Kasumi-1 (cell line): ENCODE measurements around the gene USP2.
"Not testable (repeated sequence)": the region's sequence is repeated elsewhere in the genome, so short reads cannot be mapped to it uniquely, and the experiment has no call there.

Experiments
- DNase-seq, 2 experiments: peaks; one replicate each; lab custom pipeline; 2025; lab: John Stamatoyannopoulos, UW

USP2 gene

DNA sequence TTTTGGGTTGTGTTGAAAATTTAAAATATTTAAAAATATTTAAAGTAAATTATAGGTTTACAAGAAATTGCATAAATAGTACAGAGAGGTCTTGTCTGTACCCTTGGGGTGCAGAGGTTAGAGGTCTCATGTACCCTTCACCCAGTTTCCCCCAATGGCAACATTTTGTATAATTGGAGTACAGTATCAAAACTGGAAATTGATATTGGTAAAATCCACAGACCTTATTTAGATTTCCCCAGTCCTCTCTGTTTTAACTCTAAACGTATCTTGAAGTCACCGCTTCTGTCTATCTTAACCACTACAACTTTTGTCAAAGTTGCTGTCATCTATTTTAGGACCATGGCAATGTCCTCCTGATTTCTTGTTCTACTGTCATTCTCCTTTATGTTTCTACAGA is 30.6 kb upstream of the USP2 start:
- DNase-seq: no peak

DNA sequence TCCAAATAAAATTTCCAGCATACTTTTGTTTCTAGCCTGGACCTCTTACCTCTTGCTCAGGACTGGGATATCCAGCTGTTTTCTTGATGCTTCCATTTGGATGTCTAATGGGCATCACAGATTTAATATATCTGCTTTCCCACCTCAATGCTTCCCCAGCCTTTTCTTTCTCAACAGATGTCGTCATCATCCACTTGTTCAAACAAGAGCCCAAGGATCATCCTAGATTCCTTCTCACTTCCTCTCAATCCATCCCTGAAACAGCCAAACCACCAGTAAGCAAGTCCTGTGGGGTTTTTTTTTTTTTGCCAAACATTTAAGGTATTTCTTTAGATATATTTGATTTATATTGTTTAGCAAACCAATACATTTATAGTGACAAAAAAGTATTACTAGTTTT is 29.0 kb upstream of the USP2 start:
- DNase-seq: no peak

DNA sequence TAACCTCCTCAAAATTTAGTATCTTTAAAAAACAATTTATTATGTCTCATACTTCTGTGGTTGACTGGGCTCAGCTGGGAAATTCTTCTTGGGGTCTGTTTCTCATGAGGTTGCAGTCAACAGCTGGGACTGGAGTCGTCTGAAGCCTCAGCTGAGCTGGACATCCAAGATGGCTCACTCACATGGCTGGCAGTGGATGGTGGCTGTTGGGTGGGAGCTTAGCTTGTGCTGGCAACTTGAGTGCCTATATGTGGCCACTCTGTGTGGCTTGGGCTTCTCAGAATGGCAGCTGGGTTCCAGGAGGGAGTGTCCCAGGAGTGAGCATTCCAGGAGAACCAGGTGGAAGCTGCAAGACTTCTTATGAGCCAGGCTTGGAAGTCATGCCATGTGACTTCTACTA is 28.2 kb upstream of the USP2 start:
- DNase-seq: no peak

DNA sequence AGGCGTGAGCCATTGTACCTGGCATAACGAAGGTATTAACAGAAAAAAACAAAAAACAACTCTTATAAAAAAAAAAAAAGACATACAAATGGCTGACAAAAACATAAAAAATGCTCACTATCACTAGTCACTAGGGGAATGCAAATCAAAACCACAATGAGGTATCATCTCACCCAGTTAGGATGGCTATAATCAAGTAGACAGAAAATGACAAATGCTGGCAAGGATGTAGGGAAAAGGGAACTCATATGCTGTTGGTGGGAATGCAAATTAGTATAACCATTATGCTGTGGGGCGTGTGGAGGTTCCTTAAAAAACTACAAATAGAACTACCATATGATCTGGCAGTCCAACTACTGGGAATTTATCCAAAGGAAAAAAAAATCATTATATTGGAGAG is 24.5 kb upstream of the USP2 start:
- no peak for DNase-seq

DNA sequence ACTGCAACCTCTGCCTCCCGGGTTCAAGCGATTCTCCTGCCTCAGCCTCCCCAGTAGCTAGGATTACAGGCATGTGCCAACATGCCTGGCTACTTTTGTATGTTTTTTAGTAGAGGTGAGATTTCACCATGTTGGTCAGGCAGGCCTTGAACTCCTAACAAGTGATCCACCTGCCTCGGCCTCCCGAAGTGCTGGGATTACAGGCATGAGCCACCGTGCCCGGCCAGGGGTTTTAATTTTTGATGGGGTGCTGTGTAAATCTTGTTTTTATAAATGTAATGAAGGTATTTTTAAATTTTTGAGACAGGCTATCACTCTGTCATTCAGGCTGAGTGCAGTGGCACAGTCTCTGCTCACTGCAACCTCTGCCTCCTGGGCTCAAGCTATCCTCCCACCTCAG is 24.0 kb upstream of the USP2 start:
- DNase-seq: not testable (repeated sequence)

DNA sequence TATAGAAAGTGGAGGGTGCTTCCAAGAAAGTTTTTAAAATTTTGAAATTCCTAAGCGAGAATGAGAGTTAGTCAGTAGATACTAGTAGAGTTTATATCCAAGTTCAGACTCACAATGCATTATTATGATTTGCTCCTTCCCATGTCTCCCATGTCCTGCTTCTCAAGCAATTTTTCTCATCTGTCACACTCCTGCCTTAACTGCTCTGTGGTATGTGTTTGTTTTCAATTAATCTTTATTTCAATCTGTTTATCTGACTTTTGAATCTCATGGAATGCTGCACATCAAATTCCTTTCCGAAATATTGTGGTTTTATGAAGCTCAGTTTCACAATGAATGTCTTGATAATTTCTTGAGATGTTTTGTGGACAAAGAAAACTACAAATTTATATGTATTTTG is 23.4 kb upstream of the USP2 start:
- no peak for DNase-seq

DNA sequence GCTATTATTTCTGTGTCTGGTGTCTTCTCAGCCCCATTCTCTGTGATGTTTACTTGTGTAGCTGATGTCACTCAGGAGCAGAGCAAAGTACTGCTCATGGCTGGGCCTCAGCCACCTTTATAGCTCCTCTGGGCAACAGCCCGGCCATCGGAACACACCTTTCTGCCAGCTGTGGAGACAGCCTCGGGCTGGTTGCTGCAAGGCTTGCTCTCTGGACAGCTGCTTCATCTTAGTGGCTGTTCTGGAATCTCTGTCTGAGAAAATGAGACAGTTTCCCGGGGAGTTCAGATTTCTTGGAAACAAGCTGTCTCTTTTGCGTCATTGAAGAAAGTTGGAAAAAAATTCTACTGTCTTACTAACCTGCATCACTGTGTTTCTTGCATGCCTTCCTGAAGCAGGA is 21.5 kb upstream of the USP2 start:
- DNase-seq: no peak

DNA sequence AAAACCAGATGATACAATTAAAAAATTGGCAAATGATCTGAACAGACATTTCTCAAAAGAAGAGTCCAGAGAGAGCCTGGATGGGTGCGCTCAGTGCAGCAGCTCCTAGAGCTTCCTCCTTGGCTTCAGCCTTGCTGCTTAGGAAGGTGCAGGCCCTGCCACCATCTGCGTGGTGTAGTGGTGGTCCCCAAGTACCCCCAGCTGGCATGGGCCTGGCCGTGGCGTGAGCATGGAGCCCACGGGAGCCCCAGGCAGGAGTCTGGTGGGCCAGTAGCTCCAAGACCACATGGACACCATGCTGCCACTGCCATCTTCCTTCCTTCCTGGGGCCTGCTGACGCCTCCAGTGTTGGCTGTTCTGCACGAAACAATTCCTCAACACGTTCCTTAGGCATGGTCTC is 21.0 kb upstream of the USP2 start:
- no peak for DNase-seq

DNA sequence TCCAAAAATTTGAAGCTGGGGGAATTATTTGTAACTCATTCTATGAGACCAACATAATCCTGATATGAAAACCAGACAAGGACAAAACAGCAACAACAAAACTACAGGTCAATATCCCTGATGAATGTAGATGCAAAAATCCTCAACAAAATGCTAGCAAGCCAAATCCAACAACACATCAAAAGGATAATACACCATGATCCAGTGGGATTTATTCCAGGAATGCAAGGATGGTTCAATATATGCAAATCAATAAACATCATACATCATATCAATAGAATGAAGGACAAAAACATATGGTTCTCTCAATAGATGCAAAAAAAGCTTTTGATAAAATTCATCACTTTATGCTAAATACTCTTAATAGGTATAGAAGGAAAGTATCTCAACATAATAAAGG is 19.4 kb upstream of the USP2 start:
- no peak for DNase-seq

DNA sequence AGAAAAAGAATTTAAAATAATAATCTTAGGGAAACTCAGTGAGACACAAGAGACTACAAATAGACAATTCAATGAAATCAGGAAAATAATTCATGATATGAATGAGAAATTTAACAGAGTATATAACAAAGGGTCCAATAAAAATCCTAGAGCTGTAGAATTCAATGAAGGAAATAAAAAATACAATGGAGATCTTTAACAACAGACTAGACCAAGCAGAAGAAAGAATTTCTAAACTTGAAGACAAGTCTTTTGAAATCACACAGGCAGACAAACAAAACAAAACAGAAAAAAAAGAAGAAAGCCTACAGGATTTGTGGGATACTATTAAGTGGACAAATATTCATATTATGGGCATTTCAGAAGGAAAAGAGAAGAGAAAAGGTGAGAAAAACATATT is 16.2 kb upstream of the USP2 start:
- DNase-seq: no peak

DNA sequence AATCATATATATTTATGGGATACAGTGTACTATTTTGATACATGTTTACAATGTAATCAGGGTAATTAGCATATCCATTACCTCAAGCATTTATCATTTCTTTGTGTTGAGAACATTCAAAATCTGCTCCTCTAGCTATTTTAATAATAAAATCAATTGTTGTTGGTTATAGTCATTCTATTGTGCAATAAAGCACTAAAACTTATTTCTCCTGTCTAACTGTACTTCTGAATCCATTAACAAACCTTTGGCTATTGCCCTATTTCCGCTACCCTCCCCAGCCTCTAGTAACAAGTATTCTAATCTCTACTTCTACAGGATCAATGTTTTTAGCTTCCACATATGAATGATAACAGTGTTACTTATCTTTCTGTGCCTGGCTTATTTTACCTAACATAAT is 15.3 kb upstream of the USP2 start:
- no peak for DNase-seq

DNA sequence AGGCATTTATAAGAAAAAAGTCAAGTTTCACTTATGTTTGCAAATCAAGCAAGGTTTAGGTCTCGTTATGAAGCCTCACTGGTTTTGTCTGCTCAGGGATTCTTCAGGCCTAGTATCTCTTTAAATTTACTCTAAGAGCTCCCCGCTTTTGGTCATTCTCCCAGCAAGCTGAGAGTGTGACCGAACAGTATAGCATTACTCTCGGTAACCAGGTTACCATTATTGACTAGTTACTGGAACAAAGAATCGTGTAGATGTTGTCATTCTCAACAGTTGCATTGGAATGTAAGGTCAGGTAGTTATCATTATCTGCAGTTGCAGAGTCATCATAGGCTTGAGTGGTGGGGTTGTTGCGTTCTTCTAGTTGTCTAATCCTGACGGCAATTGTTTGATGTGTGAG is 9.8 kb upstream of the USP2 start:
- no peak for DNase-seq

DNA sequence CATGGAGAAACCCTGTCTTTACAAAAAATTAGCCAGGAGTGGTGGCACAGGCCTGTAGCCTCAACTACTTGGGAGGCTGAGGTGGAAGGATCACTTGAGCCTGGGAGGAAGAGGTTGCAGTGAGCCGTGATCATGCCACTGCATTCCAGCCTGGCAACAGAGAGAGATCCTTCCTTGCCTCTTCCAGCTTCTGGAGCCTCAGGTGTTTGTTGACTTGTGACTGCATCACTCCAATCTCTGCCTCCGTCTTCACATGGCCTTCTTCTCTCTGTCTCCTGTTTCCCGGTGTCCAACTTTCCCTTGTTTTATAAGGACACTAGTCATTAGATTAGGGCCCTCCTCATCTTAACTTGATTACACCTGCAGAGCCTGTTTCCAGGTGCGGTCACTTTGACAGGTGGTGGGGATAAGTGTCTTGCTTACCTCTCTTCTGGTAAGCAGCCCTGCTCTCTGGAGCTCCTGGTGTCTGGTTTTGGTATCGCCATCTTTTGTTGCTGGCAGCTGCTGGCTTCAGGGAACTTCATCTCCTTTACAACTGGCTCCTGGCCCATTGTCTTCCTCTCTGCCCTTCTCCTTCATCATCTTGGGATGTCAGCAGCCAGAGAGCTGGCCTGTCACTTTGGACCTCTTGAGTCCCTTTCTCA is 8.2 kb upstream of the USP2 start:
- DNase-seq: peak in 1 of 2 experiments; percentile 41

DNA sequence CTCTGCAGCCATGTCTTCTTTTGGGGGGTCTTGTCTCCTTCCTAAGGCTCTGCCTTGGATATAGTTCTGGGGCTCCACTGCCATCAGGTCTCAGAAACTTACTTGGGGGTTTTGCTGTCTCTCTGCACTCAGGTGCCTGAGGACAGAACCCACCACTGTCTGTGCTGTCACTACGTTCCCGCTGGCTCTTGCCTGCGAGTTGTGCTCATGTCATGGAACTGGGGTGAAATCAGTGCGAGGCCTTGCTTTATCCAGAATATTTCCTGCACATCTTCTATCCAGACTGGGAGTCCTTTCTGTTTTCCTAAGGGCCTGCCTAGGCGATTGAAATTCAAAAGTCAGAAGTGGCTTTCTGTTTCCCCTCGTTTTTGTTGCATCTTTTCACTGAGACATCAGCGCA is 6.6 kb upstream of the USP2 start:
- DNase-seq: no peak

DNA sequence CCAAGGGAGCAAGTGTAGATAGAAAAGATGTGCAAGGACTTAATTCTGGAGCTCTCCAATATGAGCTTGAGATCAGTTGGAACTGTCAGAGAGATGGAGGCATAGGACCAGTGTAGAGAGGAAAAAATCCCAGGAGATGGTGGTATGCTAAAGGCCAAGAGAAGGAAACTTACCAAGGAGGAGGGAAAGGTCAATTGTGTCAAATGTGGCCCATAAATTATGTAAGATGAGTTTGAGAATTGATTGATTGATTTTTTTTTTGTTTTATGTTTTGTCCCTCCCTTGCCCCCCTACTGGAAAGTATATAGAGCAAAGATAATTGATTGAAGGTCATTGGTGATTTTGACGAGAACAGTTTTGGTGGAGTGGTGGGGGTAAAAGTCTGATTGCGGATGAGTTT is 2.8 kb upstream of the USP2 start:
- DNase-seq: no peak

DNA sequence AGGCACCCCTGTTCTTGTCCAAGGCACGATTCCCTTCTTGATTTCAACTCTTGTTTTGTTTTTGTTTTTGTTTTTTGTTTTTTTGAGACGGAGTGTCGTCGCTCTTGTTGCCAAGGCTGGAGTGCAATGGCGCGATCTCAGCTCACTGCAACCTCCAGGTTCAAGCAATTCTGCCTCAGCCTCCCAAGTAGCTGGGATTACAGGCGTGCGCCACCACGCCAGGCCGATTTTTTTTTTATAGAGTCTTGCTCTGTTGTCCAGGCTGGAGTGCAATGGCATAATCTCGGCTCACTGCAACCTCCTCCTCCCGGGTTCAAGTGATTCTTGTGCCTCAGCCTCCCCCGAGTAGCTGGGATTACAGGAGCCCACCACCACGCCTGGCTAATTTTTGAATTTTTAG is 1.0 kb upstream of the USP2 start:
- not testable (repeated sequence) for DNase-seq

DNA sequence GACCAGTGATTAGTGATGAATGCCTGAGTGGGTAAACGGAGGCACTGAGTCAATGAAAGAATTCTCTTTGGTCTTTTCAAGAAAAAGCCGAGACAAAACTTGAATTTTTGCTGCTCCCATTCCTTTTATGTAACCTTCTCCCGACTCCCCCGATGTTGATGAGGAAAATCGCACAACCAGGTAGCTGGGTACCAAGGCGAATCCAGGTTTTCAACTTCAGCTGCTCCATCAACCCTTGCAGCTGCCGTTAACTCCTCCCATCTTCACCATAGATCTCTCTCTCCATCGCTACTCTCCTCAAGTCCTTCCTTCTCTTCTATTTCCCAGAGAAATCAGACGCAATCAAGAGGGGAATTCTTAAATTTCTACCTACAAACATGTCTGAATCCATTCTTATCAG is 611 bp upstream of the USP2 start:
- DNase-seq: peak in 1 of 2 experiments; percentile 9

DNA sequence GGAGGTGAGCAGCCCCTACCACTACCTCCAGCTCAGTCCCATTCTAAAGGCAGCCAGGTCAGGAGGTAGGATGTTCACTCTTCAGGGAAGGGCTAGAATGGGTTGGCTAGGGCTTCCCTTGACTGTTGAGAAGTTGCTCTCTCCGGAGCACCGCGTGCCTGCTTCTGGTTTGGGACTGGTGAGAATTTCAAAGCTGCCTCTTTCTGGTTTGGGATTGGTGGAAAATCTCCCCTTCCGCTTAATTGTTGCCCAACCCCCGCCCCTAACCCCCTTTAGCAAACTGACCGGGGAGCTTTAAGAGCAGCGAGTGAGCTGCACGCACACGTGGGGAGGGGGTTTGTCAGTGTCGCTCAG is 686 bp downstream of the USP2 start:
- DNase-seq: peak; percentile 25 to 44

DNA sequence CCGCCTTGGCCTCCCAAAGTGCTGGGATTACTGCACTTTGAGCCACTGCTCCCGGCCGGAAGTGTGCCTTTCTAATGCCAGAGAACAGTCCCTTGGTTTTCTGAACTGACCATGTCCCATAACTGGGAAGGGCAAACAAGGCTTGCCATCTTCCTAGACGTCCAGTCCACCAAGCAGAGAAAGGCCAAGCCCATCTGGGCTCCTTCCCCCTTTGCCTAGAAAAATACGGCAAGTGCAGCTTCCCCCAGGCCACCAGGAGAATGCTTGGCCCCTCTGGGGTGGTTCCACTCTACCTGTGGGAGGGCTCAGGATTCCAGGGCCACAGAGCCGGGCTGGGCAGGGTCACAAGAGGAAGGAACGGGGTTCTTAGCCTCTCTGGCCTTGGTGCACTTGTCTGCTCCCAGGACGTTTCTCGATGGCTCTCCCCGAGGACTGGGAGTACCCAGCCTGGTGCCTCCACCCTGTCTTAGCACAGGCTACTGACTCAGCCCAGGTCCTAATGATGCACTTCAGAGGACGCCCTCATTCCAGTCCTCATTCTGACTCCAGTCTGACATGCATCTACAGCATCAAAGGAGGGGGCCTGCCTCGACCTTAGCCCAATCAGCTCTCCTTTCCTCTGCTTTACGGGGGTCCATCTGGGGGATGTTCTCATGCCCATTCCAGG is 1.2 kb downstream of the USP2 start:
- no peak for DNase-seq

DNA sequence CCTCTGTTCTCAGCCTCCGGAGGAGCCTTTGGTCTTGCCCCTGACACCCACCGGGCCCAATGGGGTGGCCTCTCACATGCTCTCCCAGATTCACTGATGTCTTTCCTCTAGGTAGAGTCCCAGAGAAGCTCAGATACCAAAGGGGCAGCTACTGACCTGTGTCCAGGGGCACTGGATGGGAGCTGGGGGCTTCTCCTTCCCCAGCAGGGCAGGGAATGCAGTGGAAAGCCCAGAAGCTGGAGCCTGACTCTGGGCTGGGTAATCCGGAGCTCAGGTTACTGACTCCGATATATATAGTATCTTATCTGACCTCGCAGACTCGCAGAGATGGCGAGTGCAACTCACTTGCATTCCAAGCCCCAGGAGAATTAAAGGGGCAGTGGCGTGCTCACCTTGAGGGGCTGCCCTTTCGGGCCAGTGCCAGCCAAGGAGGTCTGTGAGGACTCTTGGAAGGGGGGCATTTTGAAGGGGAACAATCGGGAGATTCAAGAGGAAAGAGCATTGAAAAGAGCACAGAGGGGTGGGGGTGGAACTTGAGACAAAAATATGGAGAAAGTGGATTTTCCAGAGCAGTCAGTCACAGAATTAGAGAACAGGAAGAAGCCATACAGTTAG is 2.5 kb downstream of the USP2 start:
- no peak for DNase-seq

DNA sequence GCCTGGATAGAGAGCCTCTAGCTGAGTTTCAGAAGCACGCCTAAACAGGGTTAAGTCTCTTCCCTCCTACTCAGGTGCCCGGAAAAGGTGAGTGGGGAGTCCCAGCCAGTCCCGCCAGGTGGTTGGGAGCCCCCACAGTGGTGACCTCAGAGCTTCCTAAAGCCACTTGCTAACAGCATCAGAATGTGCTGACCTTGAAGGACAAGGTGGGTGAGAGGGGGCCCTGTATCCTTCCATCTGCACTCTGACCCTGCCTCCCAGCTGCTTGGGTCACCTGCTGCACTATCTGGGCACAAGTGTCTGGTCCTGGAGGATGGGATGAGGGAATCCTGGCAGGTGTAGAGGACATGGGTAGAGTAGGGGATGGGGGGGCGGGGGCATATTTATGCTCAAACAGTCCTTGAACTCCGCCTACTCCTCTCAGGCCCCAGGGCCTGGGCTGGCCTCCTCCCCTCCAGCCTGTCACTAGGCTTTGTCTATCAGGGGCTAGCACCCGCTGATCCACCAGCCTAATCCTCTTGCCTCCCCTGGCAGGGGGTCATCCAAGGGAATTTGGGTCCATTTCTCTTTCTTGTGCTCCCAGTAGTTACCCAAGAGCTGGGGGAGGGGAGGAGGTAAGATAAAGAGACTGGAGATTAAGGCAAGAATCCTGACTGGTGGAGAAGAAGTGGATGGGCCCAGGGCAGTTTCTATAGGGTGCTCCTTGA is 3.4 kb downstream of the USP2 start:
- DNase-seq: no peak

DNA sequence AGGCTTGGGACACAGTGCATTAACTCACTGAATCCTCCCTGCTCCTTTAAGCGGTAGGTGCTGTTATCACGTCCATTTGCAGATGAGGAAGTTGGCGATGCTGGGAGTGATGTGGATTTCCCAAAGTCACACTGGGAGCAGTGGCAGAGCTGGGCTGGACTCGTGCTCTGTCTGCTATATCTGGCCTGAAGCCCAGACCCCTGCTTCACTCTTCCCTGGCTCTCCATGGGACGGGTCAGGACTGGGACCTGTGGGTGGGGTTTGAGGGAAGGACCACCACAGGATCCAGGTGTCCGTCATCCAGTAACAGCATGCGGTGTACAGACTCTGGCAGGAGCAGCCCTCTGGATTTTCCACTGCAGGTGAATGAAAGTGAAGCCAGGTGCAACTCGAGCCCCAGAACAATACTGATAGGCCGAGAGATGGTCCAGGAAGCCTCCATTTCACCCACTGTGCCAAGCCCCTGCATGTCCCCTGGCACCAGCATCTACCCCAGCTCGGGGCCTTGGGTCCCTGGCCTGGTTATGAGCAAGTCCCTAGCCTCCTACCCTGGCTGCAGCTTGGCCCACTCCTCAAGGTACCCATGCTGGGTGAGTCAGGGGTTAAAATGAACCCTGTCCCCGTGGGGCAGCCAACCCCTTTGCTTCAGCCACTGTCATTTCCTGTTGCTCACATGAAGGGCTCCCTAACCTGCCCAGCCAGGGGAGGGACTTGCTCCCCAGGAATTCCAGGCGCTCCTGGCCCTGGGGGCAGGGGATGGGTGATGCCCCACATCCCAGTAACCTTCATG is 4.2 kb downstream of the USP2 start:
- no peak for DNase-seq
